Endothelial cell of umbilical vein (primary cell): ENCODE data around the gene CAMTA1.

Source experiments
- EZH2 ChIP-seq: IDR thresholded peaks from 2 replicates; pipeline ENCODE4 v1.6.1; 2012; ENCODE audit warnings: borderline replicate concordance, low read depth, mild to moderate bottlenecking, moderate library complexity, low read length, inconsistent platforms; ENCODE audit not compliant: severe bottlenecking
- POLR2A ChIP-seq: IDR thresholded peaks from 2 replicates; pipeline ENCODE4 v1.6.1; 2012; ENCODE audit warnings: low read depth, mild to moderate bottlenecking, control low read depth, low read length
- POLR2AphosphoS5 ChIP-seq: IDR thresholded peaks from 2 replicates; pipeline ENCODE4 v1.6.1; 2012; ENCODE audit warnings: low read depth, mild to moderate bottlenecking, control low read depth, low read length, moderate library complexity; ENCODE audit not compliant: insufficient read depth
- TF ChIP-seq, protein P1 (sequence below), 2 donors: IDR thresholded peaks; 1 replicate in 1 of 2; 2 replicates in 1 of 2; pipeline ENCODE4 v1.5.1; 2011; ENCODE audit warnings: low read length in 2 of 2, mild to moderate bottlenecking in 2 of 2, moderate library complexity in 2 of 2, control low read depth in 1 of 2, inconsistent platforms in 1 of 2, low read depth in 1 of 2; ENCODE audit not compliant: insufficient read depth in 1 of 2; ENCODE audit errors: extremely low read depth in 1 of 2
- TF ChIP-seq, protein P2 (sequence below): IDR thresholded peaks from 2 replicates; pipeline ENCODE4 v1.6.1; 2011; ENCODE audit not compliant: insufficient read depth, insufficient read length

DNA sequence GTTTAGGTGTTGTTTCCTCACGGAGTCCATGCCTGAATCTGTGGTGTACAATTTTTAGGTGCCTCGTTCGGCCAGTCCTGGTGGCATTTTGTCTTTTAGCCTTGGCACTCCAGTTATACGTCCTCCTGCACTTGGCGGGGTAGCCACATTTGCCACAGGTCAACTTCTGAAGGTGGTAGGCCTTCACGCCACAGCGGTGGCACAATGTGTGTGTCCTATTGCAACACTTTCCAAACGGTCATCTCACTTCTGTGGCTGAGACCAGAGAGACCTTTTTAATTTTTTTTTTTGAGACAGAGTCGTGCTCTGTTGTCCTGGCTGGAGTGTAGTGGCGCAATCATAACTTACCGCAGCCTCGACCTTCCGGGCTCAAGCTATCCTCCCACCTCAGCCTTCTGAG lies 49.1 kb downstream of the CAMTA1 start:
- TF ChIP-seq, protein P1, sequence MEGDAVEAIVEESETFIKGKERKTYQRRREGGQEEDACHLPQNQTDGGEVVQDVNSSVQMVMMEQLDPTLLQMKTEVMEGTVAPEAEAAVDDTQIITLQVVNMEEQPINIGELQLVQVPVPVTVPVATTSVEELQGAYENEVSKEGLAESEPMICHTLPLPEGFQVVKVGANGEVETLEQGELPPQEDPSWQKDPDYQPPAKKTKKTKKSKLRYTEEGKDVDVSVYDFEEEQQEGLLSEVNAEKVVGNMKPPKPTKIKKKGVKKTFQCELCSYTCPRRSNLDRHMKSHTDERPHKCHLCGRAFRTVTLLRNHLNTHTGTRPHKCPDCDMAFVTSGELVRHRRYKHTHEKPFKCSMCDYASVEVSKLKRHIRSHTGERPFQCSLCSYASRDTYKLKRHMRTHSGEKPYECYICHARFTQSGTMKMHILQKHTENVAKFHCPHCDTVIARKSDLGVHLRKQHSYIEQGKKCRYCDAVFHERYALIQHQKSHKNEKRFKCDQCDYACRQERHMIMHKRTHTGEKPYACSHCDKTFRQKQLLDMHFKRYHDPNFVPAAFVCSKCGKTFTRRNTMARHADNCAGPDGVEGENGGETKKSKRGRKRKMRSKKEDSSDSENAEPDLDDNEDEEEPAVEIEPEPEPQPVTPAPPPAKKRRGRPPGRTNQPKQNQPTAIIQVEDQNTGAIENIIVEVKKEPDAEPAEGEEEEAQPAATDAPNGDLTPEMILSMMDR (IDR thresholded peaks at IDR 0.05; ENCODE audit: extremely low read depth in 1 of 2, insufficient read depth in 1 of 2, low read depth in 1 of 2, low read length in 2 of 2): no peak
- TF ChIP-seq EZH2 (no peak), POLR2A (no peak), POLR2AphosphoS5 (no peak)
- TF ChIP-seq, protein P2, sequence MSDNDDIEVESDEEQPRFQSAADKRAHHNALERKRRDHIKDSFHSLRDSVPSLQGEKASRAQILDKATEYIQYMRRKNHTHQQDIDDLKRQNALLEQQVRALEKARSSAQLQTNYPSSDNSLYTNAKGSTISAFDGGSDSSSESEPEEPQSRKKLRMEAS: no peak
